HG02981 (cell line): ENCODE data around the gene BMAL1.
A peak's percentile ranks its signal among the peaks of the same experiment; 100 is the strongest.

Experiments
- ATAC-seq: cut with Tn5 transposase; IDR thresholded peaks from one replicate; pipeline ENCODE4 v1.9.1; 2021; ENCODE audit warnings: mild to moderate bottlenecking, moderate library complexity; ENCODE audit not compliant: unreplicated experiment

Gene BMAL1

GRCh38 chr11:13260963-13261588 lies 16.5 kb upstream of the BMAL1 start:
- ATAC-seq, result no peak

GRCh38 chr11:13261591-13262061 lies 16.0 kb upstream of the BMAL1 start:
- no peak for ATAC-seq

GRCh38 chr11:13262096-13262495 lies 15.5 kb upstream of the BMAL1 start:
- no peak for ATAC-seq

GRCh38 chr11:13268791-13269190 lies 8.8 kb upstream of the BMAL1 start:
- no peak for ATAC-seq

GRCh38 chr11:13269775-13270174 lies 7.8 kb upstream of the BMAL1 start:
- no peak for ATAC-seq

GRCh38 chr11:13271060-13271693 lies 6.4 kb upstream of the BMAL1 start:
- no peak for ATAC-seq

GRCh38 chr11:13276454-13276831 lies 1.1 kb upstream of the BMAL1 start:
- no peak for ATAC-seq

GRCh38 chr11:13276832-13277767 lies 490 bp upstream of the BMAL1 start:
- peak; percentile 85 for ATAC-seq

GRCh38 chr11:13278609-13279486 lies 1.3 kb downstream of the BMAL1 start:
- ATAC-seq, result peak; percentile 5

GRCh38 chr11:13279487-13279834 lies 1.9 kb downstream of the BMAL1 start:
- no peak for ATAC-seq

- ATAC-seq, result no peak
Observed at GRCh38 chr11:13280092-13280722, 2.6 kb downstream of the BMAL1 start.

GRCh38 chr11:13280777-13281176 lies 3.2 kb downstream of the BMAL1 start:
- ATAC-seq, result no peak

- no peak for ATAC-seq
Observed at GRCh38 chr11:13283636-13284035, 6.0 kb downstream of the BMAL1 start.

- ATAC-seq, result no peak
Observed at GRCh38 chr11:13284776-13285588, 7.4 kb downstream of the BMAL1 start.

GRCh38 chr11:13286279-13286821 lies 8.8 kb downstream of the BMAL1 start:
- ATAC-seq, result no peak

GRCh38 chr11:13287036-13287435 lies 9.4 kb downstream of the BMAL1 start:
- no peak for ATAC-seq

- ATAC-seq, result no peak
Observed at GRCh38 chr11:13287681-13288080, 10.1 kb downstream of the BMAL1 start.

GRCh38 chr11:13288375-13289029 lies 10.9 kb downstream of the BMAL1 start:
- ATAC-seq, result peak; percentile 72

GRCh38 chr11:13289081-13289480 lies 11.5 kb downstream of the BMAL1 start:
- ATAC-seq, result no peak
